ENCODE data around the gene CYLC2.
A peak's percentile ranks its signal among the peaks of the same experiment; 100 is the strongest.

The CYLC2 gene

GRCh38 chr9:103037508-103038477 lies 42.7 kb downstream of the CYLC2 start:
- H3K27ac ChIP-seq: no peak overlapping the region
- DNase-seq: peak; percentile 89
- in situ Hi-C loops (cut with HindIII; ENCODE audit: low pct_ligation_motif_present, low sequenced_read_pairs): no loop called here
- H3K4me3 ChIP-seq (ENCODE audit: low read depth, low read length): no peak overlapping the region
- H3K36me3 ChIP-seq (replicated peaks): no peaks in the 10 kb centered on the region
- no peaks in the 10 kb centered on the region for H3K27me3 ChIP-seq (replicated peaks)
- no peak for TF ChIP-seq CTCF (IDR thresholded peaks at IDR 0.05; ENCODE audit: low read depth, low read length, missing control alignments)

- Histone ChIP-seq H3K36me3 (replicated peaks) (no peaks in the 10 kb centered on the region), H3K27me3 (replicated peaks) (no peaks in the 10 kb centered on the region), H3K4me3 (ENCODE audit: low read depth, low read length) (no peak overlapping the region), H3K27ac (no peak overlapping the region)
- in situ Hi-C loops (cut with HindIII; ENCODE audit: low pct_ligation_motif_present, low sequenced_read_pairs): no loop called here
- DNase-seq: no peak
- no peak for TF ChIP-seq CTCF (IDR thresholded peaks at IDR 0.05; ENCODE audit: low read depth, low read length, missing control alignments)
Observed at GRCh38 chr9:103041961-103042360, 46.8 kb downstream of the CYLC2 start.
